Measurements from ENCODE around the gene PDHA2.

PDHA2 gene

GRCh38 chr4:95839891-95840290, at the start of gene PDHA2:
TSS of gene PDHA2 (plus strand) at chr4:95840093. CDS start at chr4:95840151, 58 bp downstream.
- TF ChIP-seq CTCF (conservative IDR thresholded peaks at IDR 0.05; ENCODE audit: low read depth, low read length), result no peak
- H3K4me3 ChIP-seq (ENCODE audit: low read depth, low read length), result no peak within 1 kb of the TSS
- DNase-seq (ENCODE audit: low read depth), result no peak

GRCh38 chr4:95798003-95798402, 41.9 kb upstream of the PDHA2 start:
- no peak overlapping the region for H3K4me3 ChIP-seq (ENCODE audit: low read depth, low read length)
- no peak for DNase-seq (ENCODE audit: low read depth)
- no peak for TF ChIP-seq CTCF (conservative IDR thresholded peaks at IDR 0.05; ENCODE audit: low read depth, low read length)

GRCh38 chr4:95798727-95799126, 41.2 kb upstream of the PDHA2 start:
- no peak overlapping the region for H3K4me3 ChIP-seq (ENCODE audit: low read depth, low read length)
- TF ChIP-seq CTCF (conservative IDR thresholded peaks at IDR 0.05; ENCODE audit: low read depth, low read length), result no peak
- no peak for DNase-seq (ENCODE audit: low read depth)

- DNase-seq (ENCODE audit: low read depth), result peak; percentile 3
- no peak for TF ChIP-seq CTCF (conservative IDR thresholded peaks at IDR 0.05; ENCODE audit: low read depth, low read length)
- H3K4me3 ChIP-seq (ENCODE audit: low read depth, low read length), result no peak overlapping the region
Measured at GRCh38 chr4:95821867-95822266, 18.0 kb upstream of the PDHA2 start.

- H3K4me3 ChIP-seq (ENCODE audit: low read depth, low read length), result no peak overlapping the region
- TF ChIP-seq CTCF (conservative IDR thresholded peaks at IDR 0.05; ENCODE audit: low read depth, low read length), result no peak
- DNase-seq (ENCODE audit: low read depth), result no peak
Measured at GRCh38 chr4:95825546-95825945, 14.3 kb upstream of the PDHA2 start.

GRCh38 chr4:95830651-95831050, 9.2 kb upstream of the PDHA2 start:
- no peak overlapping the region for H3K4me3 ChIP-seq (ENCODE audit: low read depth, low read length)
- TF ChIP-seq CTCF (conservative IDR thresholded peaks at IDR 0.05; ENCODE audit: low read depth, low read length), result no peak
- no peak for DNase-seq (ENCODE audit: low read depth)

GRCh38 chr4:95831166-95831565, 8.7 kb upstream of the PDHA2 start:
- no peak overlapping the region for H3K4me3 ChIP-seq (ENCODE audit: low read depth, low read length)
- no peak for DNase-seq (ENCODE audit: low read depth)
- no peak for TF ChIP-seq CTCF (conservative IDR thresholded peaks at IDR 0.05; ENCODE audit: low read depth, low read length)

Measured in choroid plexus epithelial cell (primary cell).